ENCODE data around the gene TMEM8B. TPM values are rescaled to one million over a fixed set of nuclear protein-coding genes. Genes with fewer than 3 reads are reported as not detected.

The TMEM8B gene
- total RNA-seq, 1 experiment from 2014 or later = 2.1 TPM

DNA sequence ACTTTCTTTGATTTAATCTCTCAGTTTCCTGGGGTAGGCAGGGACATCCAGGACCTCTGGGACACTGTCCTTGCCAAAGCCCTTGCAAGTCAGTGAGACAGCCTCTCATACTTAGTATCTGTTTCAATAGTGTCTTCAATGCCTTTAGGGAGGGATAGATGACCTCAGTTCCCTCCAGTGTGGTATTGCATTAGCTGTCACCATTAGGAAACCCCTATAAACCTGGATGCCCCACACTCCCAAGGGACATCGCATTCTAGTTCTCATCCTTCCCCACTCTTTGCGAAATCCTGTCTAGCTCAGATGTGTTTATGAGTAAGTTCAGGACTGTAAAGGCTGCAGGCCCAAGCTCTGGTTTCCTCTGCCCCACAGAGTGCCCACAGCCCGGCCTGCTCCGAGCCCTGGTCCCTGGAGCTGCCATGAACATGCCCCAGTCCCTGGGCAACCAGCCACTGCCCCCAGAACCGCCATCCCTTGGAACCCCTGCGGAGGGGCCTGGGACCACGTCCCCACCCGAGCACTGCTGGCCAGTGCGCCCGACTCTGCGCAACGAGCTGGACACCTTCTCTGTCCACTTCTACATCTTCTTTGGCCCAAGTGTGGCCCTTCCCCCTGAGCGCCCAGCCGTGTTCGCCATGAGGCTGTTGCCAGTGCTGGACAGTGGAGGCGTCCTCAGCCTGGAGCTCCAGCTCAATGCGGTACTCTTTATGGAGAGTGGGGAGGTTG is 13.2 kb downstream of the TMEM8B start:
- H3K4me3 ChIP-seq = no peak overlapping the region
- no peaks in the 10 kb centered on the region for H3K9me3 ChIP-seq (replicated peaks)
- H3K4me1 ChIP-seq = no peaks in the 10 kb centered on the region; the same call in 1 of the 2 replicates
- no peak overlapping the region for H3K27ac ChIP-seq
- DNase-seq = no peak
- H3K27me3 ChIP-seq = no peaks in the 10 kb centered on the region
- H3K36me3 ChIP-seq = no peaks in the 10 kb centered on the region

DNA sequence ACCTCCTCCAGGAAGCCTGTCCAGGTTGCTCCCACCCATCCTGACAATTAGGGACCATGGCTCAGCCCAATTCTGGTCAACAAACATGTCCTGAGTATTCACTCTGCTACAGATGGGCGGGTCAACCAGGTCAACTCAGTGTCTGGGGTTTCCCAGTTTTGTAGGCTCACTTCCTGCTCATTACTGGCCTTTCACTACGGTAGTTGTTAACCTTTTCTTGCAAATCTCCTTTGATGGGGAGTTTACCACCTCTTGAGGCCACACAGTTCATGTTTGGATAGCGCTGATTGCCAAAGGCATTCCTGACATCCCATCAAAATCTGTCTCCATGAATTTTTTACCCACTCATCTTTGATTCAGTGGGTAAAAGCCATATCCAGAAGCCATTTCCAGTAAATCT is 13.8 kb downstream of the TMEM8B start:
- Histone ChIP-seq H3K27ac (no peak overlapping the region), H3K9me3 (replicated peaks) (no peaks in the 10 kb centered on the region), H3K27me3 (no peaks in the 10 kb centered on the region), H3K36me3 (no peaks in the 10 kb centered on the region), H3K4me1 (peaks cover 4% of the 10 kb centered on the region), H3K4me3 (no peak overlapping the region)
- no peak for DNase-seq

DNA sequence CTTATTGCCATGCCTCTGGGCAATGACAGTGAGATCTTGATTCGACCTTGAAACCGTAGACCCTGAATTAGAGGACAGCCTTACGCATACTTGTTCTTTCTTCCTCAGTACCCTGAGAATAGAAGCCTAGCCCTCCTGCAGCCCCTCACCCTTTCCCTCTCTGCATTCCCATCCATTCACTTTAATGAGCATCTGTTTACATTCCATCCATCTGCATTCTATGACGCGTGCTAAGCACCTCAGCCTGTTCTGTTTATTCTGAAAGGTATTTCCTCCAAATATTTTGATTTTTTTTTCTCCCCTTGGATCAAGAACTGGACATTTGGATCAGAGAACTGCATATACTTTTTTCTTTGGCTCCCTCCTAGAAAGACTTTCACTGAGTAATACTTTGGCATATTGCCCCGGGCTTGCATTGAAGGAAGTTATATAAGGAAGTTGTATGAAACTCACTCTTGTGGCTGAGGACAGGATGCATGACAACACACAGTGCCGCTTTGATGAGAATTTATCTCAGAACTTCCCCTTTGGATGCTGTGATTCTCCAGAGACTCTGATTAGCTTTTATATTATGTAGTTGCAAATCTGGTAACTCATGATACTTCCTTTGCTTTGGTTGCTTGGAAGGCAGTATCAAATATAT is 15.7 kb downstream of the TMEM8B start:
- no peak for DNase-seq
- H3K4me1 ChIP-seq = peaks cover 7% of the 10 kb centered on the region
- H3K4me3 ChIP-seq = no peak overlapping the region
- H3K9me3 ChIP-seq (replicated peaks) = no peaks in the 10 kb centered on the region
- no peak overlapping the region for H3K27ac ChIP-seq
- no peaks in the 10 kb centered on the region for H3K36me3 ChIP-seq
- no peaks in the 10 kb centered on the region for H3K27me3 ChIP-seq

DNA sequence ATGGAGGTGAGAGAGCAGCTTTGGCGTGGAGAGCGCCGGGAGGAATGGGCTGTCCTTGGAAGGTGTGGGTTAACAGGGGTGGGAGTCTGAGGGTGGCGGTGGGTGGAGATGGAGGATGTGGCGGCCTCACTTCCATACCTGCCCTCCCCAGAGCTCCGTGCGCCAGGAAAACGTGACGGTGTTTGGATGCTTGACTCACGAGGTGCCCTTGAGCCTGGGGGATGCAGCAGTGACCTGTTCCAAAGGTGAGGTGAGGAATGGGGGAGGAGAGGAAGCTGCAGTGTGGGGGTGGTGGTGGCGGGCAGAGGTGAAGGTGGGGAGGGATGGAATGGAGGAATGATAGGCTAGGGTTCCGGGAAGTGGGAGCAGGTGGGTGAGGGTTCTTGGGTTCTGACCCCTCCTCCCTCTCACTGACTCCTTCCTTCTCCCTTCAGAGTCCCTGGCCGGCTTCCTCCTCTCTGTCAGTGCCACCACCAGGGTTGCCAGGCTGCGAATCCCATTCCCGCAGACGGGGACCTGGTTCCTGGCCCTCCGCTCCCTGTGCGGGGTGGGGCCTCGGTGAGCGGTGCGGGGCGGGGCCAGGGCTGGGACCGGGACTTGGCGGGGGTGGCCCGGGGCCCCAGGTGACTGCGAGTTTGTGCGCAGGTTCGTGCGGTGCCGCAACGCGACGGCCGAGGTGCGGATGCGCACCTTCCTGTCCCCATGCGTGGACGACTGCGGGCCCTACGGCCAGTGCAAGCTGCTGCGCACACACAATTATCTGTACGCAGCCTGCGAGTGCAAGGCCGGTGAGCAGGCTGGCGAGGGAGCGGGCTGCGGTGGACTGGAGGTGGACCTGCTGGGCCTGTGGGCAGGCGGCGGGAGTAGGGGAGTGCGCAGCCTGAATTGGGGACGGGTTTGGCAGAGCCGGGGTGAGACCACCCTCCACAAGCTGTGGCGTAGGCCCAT is 17.1 kb downstream of the TMEM8B start:
- no peak for DNase-seq
- Histone ChIP-seq H3K27me3 (no peaks in the 10 kb centered on the region), H3K36me3 (no peaks in the 10 kb centered on the region), H3K4me3 (no peak overlapping the region), H3K4me1 (peaks cover 7% of the 10 kb centered on the region), H3K9me3 (replicated peaks) (no peaks in the 10 kb centered on the region), H3K27ac (no peak overlapping the region)

DNA sequence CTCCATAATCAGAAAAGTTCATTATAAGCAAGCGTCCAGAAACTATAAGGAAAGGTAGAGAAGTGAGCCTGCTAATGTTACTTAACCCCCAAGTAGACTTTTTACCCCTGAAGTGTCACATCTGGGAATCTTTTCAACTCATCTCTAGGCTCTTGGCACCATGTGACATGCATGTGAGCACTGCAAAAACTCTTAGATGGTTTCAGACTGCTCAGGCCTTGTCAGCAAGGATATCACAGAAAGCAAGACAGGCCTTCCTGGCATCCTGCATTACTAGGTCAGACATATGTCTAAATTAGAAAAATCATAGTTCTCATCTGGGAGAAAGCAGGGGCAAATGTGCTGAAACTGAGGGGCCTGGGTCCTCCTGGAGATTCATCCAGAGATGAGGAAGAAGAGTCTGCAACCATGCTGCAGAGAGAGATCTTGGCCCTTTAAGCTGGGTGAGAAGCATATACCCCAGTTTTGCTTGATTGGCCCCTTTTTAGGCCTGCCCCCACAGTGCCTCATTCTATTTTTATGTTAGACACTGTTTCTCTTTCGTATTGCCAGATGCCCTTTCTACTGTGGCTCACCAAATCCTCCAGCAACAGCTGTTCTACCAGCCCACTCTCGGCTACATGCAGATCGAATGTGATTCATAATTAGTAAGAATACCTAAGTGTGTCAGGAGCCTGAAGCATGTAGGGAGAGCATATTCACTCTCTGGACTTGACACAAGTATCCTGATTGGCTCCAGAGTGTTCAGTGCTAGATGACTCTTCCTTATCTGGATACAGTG is 19.0 kb downstream of the TMEM8B start:
- DNase-seq = peak; percentile 72 to 79
- H3K4me3 ChIP-seq = no peak overlapping the region
- H3K9me3 ChIP-seq (replicated peaks) = no peaks in the 10 kb centered on the region
- H3K36me3 ChIP-seq = no peaks in the 10 kb centered on the region
- no peaks in the 10 kb centered on the region for H3K27me3 ChIP-seq
- H3K27ac ChIP-seq = peak overlapping the region; percentile 7; the same call in 1 of the 2 replicates
- peaks cover 7% of the 10 kb centered on the region for H3K4me1 ChIP-seq

DNA sequence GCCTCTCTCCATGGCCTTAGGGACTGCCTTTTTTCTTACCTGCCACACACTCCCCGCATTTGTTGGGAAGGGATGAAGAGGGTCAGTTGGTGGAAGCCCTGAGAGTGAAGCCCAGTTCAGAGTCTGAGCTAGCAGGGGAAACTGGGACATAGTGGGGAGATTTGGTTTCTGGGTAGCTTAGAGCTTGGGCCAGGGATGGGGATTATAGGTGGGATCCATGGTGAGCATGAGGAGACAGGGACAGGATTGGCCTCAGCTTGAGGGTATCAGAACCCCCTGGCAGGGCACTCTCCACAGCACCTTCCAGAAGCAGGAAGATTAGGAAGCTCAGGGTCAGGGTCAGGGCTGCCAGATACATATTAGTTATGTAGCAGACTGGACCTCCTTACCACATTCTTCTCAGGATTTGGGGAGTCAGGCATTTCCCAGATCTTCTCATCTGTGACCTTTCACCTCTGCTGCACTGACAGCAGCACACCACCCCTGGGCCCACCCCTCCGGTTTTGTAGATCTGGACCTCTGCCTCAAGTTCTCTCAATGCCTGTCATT is 23.3 kb downstream of the TMEM8B start:
- Histone ChIP-seq H3K27me3 (no peaks in the 10 kb centered on the region), H3K4me1 (peaks cover 7% of the 10 kb centered on the region), H3K36me3 (no peaks in the 10 kb centered on the region), H3K9me3 (replicated peaks) (no peaks in the 10 kb centered on the region), H3K4me3 (no peak overlapping the region), H3K27ac (no peak overlapping the region)
- DNase-seq = no peak

DNA sequence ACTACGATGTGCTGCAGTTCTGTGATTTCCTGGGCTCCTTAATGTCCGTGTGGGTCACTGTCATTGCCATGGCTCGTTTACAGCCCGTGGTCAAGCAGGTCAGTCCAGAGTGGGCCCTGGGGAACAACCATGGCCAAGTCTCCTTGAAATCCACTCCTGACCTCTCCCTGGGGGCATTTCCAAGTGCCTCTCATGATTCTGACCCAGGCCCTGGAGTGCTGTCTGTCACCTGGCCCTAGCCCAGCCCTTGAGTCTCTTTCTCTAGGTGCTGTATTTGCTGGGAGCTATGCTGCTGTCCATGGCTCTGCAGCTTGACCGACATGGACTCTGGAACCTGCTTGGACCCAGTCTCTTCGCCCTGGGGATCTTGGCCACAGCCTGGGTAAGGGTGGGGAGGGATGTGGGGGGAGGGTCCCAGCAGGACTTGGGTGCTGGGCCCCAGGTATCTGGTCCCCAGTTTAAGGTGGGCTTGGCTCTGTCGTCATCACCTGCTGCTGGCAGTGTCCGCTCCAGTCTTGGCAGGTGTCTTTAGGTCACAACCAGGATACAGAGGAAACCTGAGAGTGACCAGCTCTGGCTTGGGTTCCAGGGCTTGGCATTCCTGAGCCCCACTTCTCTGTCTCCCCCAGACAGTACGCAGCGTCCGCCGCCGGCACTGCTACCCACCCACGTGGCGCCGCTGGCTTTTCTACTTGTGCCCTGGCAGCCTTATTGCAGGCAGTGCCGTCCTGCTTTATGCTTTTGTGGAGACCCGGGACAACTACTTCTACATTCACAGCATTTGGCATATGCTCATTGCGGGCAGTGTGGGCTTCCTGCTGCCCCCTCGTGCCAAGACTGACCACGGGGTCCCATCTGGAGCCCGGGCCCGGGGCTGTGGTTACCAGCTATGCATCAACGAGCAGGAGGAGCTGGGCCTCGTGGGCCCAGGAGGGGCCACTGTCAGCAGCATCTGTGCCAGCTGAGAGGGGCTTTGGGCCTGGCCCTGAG is 24.1 kb downstream of the TMEM8B start:
- H3K9me3 ChIP-seq (replicated peaks) = no peaks in the 10 kb centered on the region
- H3K36me3 ChIP-seq = no peaks in the 10 kb centered on the region
- no peak overlapping the region for H3K27ac ChIP-seq
- no peaks in the 10 kb centered on the region for H3K27me3 ChIP-seq
- H3K4me3 ChIP-seq = no peak overlapping the region
- no peaks in the 10 kb centered on the region for H3K4me1 ChIP-seq
- DNase-seq = no peak

DNA sequence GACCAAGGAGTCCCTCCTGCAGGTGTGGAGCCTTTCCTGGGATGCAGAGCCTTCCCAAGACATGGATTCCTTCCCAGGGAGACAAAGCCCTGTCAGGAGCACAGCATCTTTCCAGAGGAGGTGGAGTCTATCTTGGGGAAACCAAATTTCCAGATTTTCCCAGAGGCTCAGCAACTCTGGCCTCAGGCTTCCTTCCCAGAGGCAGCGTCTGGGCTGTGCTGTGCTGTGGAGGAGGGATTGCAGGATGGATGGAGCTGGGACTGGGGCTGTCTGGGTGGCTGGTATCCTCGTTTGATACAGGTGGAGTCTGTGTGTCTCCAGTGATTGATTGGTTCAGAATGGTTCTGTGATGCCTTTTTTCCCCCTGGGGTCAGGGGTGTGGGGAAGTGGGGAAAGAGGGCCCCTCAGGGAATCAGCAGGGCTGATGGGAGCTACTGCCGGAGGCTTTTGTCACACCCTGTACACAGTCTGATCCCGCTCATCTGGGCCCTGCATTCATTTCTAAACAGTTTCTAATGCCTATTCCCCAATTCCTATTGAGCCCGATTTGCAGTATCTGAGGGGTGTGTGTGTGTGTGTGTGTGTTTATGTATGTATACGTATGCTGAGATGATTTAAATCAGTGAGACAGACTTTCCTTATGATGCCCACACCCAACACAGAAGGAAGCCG is 25.2 kb downstream of the TMEM8B start:
- H3K27ac ChIP-seq = no peak overlapping the region
- H3K4me3 ChIP-seq = no peak overlapping the region
- no peaks in the 10 kb centered on the region for H3K9me3 ChIP-seq (replicated peaks)
- H3K36me3 ChIP-seq = no peaks in the 10 kb centered on the region
- no peaks in the 10 kb centered on the region for H3K27me3 ChIP-seq
- DNase-seq = no peak
- no peaks in the 10 kb centered on the region for H3K4me1 ChIP-seq

DNA sequence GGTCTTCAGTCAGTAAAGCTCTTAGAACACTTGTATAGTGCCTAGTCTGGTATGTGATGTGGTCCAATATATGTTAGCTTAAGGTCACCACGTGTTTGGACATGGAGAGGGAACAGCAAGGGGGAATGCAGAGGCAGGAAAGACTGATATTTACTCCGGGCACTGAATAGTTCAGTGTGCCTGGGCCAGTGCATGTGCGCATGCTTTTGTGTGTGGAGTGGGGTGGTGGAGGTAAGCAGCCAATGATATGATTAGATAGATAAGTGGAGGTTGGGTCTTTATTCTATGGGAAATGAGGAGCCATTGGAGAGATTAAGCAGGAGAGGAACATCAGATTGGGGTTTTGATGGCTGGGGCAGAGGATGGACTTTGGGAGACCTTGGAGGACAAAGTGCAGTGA is 27.2 kb downstream of the TMEM8B start:
- Histone ChIP-seq H3K36me3 (no peaks in the 10 kb centered on the region), H3K27ac (no peak overlapping the region), H3K4me3 (no peak overlapping the region), H3K4me1 (no peaks in the 10 kb centered on the region), H3K27me3 (no peaks in the 10 kb centered on the region), H3K9me3 (replicated peaks) (no peaks in the 10 kb centered on the region)
- DNase-seq = no peak

DNA sequence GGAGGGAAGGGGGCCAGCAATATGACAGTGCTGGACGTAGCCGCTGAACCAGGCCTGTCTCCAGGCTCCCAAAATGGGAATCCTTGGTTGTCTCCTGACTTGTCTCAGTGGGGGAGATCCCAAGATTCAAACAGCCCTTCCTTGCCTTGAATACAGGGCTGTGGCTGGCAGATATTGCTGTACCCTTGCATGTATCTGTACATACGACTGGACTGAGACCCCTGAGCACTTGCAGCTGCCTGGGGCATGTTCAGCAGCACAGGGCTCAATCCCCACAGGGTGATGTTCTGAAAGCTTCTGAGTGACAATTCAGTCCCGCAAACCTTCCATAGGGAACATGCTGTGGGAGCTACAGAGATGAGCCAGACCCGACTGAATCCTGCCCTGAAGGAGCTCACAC is 27.9 kb downstream of the TMEM8B start:
- H3K9me3 ChIP-seq (replicated peaks) = no peaks in the 10 kb centered on the region
- no peak overlapping the region for H3K4me3 ChIP-seq
- DNase-seq = no peak
- H3K27me3 ChIP-seq = no peaks in the 10 kb centered on the region
- no peak overlapping the region for H3K27ac ChIP-seq
- no peaks in the 10 kb centered on the region for H3K36me3 ChIP-seq
- no peaks in the 10 kb centered on the region for H3K4me1 ChIP-seq

DNA sequence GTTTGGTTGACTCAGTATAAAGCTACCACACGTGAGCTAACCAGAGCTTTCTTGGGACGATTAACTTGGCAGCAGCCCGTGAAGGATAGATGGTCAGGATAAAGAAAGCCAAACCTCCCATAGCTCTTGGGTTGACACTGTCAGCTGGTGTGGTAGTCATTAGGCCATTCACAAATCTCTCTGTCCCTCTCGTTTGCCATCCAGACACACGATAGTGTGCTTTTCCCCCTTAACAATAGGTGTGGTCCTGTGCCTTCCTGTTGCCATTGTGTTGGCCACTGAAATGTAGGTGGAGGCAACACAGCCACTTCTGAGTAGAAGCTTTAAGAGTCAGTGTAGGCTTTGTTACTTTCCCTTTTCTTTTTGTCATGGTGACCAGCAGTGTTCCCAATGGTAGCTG is 29.4 kb downstream of the TMEM8B start:
- Histone ChIP-seq H3K9me3 (replicated peaks) (no peaks in the 10 kb centered on the region), H3K36me3 (no peaks in the 10 kb centered on the region), H3K4me3 (no peak overlapping the region), H3K27ac (no peak overlapping the region), H3K27me3 (no peaks in the 10 kb centered on the region), H3K4me1 (no peaks in the 10 kb centered on the region)
- DNase-seq = no peak

DNA sequence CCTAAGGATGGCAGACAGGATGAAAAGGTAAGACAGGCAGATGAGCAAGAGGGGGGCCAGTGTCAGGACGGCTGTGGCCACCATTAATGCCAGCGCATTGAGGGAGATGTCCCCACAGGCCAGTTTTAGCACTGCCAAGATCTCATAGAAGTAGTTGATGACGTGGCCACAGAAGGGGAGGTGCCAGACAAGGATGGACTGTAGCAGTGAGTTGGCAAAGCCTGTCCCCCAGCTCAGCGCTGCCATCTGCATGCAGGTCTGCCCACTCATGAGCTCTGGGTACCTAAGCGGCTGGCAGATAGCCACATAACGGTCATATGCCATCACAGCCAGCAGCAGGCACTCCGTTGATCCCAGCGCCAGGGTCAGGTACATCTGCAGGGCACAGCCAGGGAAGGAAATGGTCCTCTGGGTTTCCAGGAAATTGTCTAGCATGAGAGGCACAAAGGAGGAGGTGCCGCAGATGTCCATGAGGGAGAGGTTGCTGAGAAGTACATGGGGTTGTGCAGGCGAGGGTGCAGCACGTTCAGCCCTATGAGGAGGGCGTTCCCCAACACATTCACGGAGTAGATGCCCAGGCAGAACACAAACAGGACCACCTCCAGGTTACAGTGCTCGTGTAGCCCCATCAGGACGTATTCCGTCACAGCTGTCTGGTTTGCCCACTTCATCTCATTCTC is 30.4 kb downstream of the TMEM8B start:
- H3K9me3 ChIP-seq (replicated peaks) = no peaks in the 10 kb centered on the region
- DNase-seq = no peak
- no peaks in the 10 kb centered on the region for H3K4me1 ChIP-seq
- no peak overlapping the region for H3K4me3 ChIP-seq
- H3K27me3 ChIP-seq = no peaks in the 10 kb centered on the region
- H3K36me3 ChIP-seq = no peaks in the 10 kb centered on the region
- H3K27ac ChIP-seq = no peak overlapping the region
